Esophagus (tissue), 2 donors: ENCODE results near the gene INTS13. TPM values are rescaled to one million over a fixed set of nuclear protein-coding genes. Genes with fewer than 3 reads are reported as not detected.

Source experiments
- H3K27ac ChIP-seq, 2 donors: one replicate each; pipeline ENCODE4 v1.5.1; 2013; ENCODE audit warnings: low read depth in 2 of 2, mild to moderate bottlenecking in 2 of 2, inconsistent platforms in 1 of 2, low read length in 1 of 2, moderate library complexity in 1 of 2
- H3K27me3 ChIP-seq, 2 donors: one replicate each; pipeline ENCODE4 v1.6.1; 2013; ENCODE audit warnings: low read length in 2 of 2, control low read depth in 1 of 2, mild to moderate bottlenecking in 1 of 2; ENCODE audit not compliant: insufficient read depth in 2 of 2, control insufficient read depth in 1 of 2
- H3K36me3 ChIP-seq, 2 donors: one replicate each; pipeline ENCODE4 v1.6.1; 2013; ENCODE audit warnings: low read length in 1 of 2; ENCODE audit not compliant: control insufficient read depth in 2 of 2, insufficient read depth in 2 of 2
- H3K4me1 ChIP-seq, 2 donors: one replicate each; pipeline ENCODE4 v1.6.1; 2013; ENCODE audit warnings: low read length in 1 of 2; ENCODE audit not compliant: control insufficient read depth in 2 of 2, insufficient read depth in 2 of 2
- H3K4me3 ChIP-seq, 2 donors: one replicate each; pipeline ENCODE4 v1.5.1; 2013; ENCODE audit warnings: low read length in 2 of 2, mild to moderate bottlenecking in 2 of 2, low read depth in 1 of 2, moderate library complexity in 1 of 2
- H3K9me3 ChIP-seq, 2 donors: one replicate each; pipeline ENCODE4 v1.6.1; 2013; ENCODE audit warnings: mild to moderate bottlenecking in 2 of 2, low read depth in 1 of 2, low read length in 1 of 2, moderate library complexity in 1 of 2; ENCODE audit not compliant: control insufficient read depth in 2 of 2, insufficient read depth in 1 of 2
- WGBS, 2 donors: extraction: QIAGEN DNeasy Blood & Tissue Kit; methylation state at CpG; one replicate each; pipeline ENCODE4 v1.1.7; 2013; 5-methylcytosine and 5-hydroxymethylcytosine counted together
- polyA plus RNA-seq, 2 donors: library from polyadenylated mRNA; stranded (reverse); fragments of 200-250 nt; gene quantifications; one replicate each; pipeline ENCODE4 v1.2.3, GENCODE V29; 2013
- donor health status: healthy with polysubstance abuse.
- donor health status: Bipolar disorder and iron deficiency.

Gene INTS13
- polyA plus RNA-seq, 2 donors, result 17.0 to 33.0 TPM

DNA sequence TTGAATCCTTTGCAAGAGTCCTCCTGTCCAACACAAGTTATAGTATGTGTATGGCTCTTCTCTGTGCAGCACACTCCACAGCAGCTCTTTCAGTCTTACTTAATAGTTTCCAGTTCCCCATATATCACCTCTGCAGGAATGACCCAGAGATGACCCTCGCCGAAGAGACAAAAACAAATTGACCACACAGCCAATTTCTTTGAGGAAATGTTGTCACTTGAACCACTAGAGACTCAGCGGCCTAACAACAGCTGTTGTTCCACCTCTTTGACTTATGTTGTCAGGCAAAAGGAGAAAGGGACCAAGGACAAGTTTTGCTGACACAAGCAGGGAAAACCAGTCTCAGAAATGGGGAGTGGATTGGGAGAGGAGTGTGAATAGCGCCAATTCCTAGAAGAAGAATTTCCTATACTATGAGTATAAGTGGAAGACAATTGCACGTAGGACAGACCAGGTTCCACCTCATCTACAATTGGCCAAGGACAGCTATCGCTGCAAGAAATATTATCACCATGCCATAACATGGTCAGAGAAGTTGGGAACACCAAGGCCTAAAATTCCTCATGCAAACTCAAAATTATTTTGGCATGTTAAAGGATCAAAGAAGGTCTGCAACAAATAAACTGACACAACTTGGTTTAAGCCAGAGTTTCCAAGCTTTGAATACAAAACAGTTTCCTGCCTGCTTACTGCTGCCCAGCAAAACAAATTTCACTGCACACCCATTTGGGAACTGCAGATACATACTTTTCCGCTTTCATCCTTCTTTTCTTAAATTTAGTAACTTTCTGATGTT is 63.1 kb downstream of the INTS13 start:
- no peaks in the 10 kb centered on the region for H3K9me3 ChIP-seq
- H3K27me3 ChIP-seq, result no peaks in the 10 kb centered on the region
- 79 to 82% methylated on average over 7 of the region's 7 CpGs for WGBS, 2 donors
- H3K27ac ChIP-seq, result no peak overlapping the region
- no peak overlapping the region for H3K4me3 ChIP-seq
- H3K4me1 ChIP-seq, result peaks cover 0 to 4% of the 10 kb centered on the region in 2 donors
- no peaks in the 10 kb centered on the region for H3K36me3 ChIP-seq

DNA sequence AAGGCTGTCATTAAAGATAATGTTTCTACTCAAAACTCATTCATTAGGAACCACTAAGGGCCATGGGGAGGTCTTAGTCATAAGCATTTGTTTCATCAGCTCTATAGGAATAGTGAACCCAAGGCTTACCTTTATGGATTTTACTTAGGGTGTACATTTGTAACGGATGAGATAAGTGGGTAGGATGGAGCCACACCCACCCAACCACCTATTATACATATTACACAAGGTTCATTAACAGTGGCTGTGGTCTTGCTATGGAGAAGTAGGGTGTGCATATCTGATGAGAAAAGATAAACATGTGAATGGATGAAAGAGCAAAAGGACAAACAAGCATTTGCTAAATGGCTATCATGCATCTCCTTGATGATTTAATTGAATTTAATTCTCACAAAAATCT is 65.2 kb downstream of the INTS13 start:
- Histone ChIP-seq H3K27ac (no peak overlapping the region), H3K9me3 (no peaks in the 10 kb centered on the region), H3K27me3 (no peaks in the 10 kb centered on the region), H3K4me3 (no peak overlapping the region), H3K4me1 (peaks cover 0 to 5% of the 10 kb centered on the region in 2 donors), H3K36me3 (no peaks in the 10 kb centered on the region)
- WGBS, 2 donors, result 65 to 71% methylated on average over 1 of the region's 1 CpG

DNA sequence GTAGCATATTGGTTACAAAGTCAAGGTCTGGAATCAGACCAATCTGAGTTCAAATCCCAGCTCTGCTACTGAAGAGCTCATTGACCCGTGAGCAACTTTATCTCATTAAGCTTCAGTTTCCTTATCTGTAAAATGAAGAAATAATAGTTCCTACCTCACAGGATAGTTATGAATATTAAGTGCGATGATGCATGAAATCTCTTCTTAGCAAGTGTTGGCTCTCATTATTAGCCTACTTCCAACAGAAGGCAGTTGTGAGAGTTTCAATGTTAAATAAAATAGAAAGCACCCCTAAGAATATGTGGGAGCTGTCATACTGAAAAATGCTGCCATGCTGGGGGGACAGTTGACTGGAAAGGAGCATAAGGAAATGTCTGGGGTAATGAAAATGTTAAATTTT is 65.8 kb downstream of the INTS13 start:
- no peaks in the 10 kb centered on the region for H3K9me3 ChIP-seq
- H3K27ac ChIP-seq, result no peak overlapping the region
- 65% methylated on average over 2 of the region's 2 CpGs for WGBS, 2 donors
- peaks cover 0 to 5% of the 10 kb centered on the region in 2 donors for H3K4me1 ChIP-seq
- H3K27me3 ChIP-seq, result no peaks in the 10 kb centered on the region
- H3K4me3 ChIP-seq, result no peak overlapping the region
- no peaks in the 10 kb centered on the region for H3K36me3 ChIP-seq

DNA sequence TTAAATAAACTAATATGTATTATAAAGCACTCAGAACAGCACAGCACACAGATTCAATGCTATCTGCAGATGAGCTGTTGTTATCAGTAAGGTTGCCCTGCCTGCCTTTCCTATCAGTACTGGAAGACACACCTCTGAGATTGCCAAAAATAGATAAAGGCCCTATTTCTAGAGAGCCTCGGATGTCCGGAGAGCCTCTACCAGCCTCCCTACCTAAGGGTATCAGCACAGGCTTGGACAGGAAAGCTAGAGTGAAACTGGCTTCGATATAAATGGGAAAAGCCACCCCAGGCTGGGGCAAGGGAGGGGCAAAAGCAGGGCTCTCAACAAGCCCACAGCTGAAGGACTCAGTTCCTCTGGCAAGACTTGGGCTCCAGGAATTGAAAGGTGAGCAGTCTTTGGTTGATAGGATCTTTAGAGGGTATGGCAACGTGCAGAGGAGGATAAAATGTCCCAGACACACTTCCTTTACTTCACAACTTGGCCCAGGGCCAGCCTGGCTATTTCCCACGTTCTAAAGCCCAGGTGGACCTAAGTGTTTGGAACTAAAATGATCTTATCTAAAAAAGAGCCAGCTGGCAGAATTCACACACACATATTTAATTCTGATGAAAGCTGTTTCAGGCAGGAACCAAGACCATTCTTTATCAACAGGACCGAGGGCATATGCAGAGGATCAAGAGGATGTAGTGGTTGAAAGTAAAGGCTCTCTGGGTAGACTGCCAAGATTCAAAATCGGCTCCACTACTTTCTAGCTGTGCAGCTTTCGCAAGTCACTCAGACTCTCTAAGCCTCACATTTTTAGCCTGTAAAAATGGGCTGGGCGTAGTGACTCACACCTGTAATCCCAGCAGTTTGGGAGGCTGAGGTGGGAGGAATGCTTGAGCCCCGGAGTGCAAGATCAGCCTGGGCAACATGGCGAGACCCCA is 67.0 kb downstream of the INTS13 start:
- 25% methylated on average over 11 of the region's 11 CpGs for WGBS, 2 donors
- no peaks in the 10 kb centered on the region for H3K27me3 ChIP-seq
- no peaks in the 10 kb centered on the region for H3K9me3 ChIP-seq
- peaks cover 0 to 5% of the 10 kb centered on the region in 2 donors for H3K4me1 ChIP-seq
- H3K4me3 ChIP-seq, result no peak overlapping the region
- peak overlapping the region; percentile 69 to 77 for H3K27ac ChIP-seq
- no peaks in the 10 kb centered on the region for H3K36me3 ChIP-seq

DNA sequence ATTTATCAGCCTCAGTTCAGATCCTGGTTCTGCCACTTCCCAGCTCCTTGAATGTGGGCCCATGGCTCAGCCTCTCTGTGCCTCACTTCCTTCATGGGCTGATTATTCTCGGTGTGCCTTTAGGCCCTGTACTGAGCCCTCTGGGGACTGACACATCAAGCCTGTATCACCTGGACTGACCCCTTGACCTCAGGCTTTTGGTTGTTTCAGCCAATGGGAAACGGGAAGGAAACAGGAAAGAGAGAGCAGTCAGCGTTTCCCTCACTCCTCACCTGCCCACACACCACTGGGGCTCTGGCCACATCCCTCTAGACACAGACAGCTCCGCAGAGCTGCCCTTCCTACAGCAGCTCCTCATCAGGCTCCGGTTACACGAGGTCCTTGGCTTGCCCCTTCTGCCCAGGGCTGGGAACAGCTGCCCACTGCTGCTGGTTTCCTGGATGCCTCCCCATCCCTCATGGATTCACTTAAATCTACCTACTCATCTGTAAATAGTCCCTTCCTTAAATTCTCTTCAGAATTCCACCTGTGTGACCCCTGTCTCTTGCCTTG is 67.8 kb downstream of the INTS13 start:
- Histone ChIP-seq H3K36me3 (no peaks in the 10 kb centered on the region), H3K4me1 (peaks cover 0 to 5% of the 10 kb centered on the region in 2 donors), H3K27me3 (no peaks in the 10 kb centered on the region), H3K27ac (peak overlapping the region; percentile 33 to 69), H3K9me3 (no peaks in the 10 kb centered on the region), H3K4me3 (no peak overlapping the region)
- WGBS, 2 donors, result 63 to 73% methylated on average over 6 of the region's 6 CpGs

DNA sequence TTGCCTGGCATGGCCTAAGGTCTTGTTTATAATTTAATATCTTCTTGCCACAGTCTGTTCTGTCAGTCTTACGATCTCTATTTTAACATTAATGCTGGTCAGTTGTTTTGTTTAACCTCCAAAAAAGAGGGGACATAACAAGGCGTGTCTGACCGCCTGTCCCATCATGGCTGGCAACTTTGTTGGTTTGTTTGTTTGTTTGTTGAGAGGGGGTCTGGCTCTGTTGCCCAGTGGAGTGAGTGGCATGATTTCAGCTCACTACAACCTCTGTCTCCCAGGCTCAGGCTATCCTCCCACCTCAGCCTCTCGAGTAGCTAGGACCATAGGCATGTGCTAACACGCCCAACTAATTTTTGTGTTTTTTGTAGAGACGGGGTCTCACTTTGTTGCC is 68.7 kb downstream of the INTS13 start:
- Histone ChIP-seq H3K27ac (no peak overlapping the region), H3K4me3 (no peak overlapping the region), H3K9me3 (no peaks in the 10 kb centered on the region), H3K27me3 (no peaks in the 10 kb centered on the region), H3K36me3 (no peaks in the 10 kb centered on the region), H3K4me1 (peaks cover 0 to 5% of the 10 kb centered on the region in 2 donors)
- 92 to 94% methylated on average over 6 of the region's 6 CpGs for WGBS, 2 donors

DNA sequence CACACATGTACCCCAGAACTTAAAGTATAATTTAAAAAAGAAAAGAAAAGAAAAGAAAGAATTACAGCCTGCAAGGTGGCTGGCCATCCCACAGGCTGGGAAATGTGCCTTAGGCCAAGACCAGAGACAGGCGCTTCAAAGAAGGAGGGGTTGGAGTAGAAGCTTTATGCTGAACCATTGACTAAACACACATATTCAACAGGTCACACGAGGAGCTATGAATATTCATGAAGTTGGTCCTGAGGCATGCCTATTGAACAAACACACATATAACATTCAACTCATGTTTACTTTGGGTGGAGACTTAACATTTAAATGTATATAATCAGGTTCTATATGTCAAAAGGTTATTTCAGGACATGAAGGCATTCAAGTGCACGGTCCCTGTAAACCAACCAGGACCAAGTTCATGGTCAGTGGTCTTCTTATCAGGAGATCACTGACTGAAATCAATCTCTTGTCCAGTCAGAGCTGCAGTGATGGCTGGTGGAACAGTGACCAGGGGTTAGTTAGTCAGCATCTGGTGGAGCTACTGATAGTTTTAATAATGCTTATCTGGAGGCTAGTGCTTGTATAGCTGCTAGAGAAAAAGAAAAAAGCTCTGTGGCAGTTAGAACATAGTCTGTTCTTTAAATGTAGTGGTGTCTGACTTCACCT is 69.2 kb downstream of the INTS13 start:
- Histone ChIP-seq H3K4me1 (peaks cover 0 to 5% of the 10 kb centered on the region in 2 donors), H3K4me3 (no peak overlapping the region), H3K27ac (no peak overlapping the region), H3K36me3 (no peaks in the 10 kb centered on the region), H3K9me3 (no peaks in the 10 kb centered on the region), H3K27me3 (no peaks in the 10 kb centered on the region)
- WGBS, 2 donors, result 78 to 86% methylated on average over 3 of the region's 3 CpGs

DNA sequence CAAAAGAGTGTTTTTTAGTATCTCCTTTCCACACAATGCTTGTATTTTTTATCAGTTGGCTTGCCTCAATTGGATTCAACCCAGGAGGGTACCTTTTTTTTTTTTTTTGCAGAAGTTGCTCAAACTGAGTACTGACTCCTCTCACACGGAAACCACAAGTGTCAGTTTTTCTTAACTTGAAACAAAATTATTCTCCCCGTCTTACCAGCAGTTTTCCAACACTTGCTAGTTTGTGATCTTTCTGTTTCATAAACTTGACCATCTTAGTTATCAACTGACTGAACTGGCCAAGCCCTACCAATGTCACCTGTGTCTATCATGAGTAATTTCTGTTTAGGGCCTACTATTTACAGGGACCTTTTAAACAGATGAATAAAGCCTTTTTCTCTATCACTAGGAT is 70.7 kb downstream of the INTS13 start:
- Histone ChIP-seq H3K4me3 (no peak overlapping the region), H3K9me3 (no peaks in the 10 kb centered on the region), H3K27ac (no peak overlapping the region), H3K4me1 (peaks cover 0 to 5% of the 10 kb centered on the region in 2 donors), H3K36me3 (no peaks in the 10 kb centered on the region), H3K27me3 (no peaks in the 10 kb centered on the region)
- 71 to 76% methylated on average over 2 of the region's 2 CpGs for WGBS, 2 donors

DNA sequence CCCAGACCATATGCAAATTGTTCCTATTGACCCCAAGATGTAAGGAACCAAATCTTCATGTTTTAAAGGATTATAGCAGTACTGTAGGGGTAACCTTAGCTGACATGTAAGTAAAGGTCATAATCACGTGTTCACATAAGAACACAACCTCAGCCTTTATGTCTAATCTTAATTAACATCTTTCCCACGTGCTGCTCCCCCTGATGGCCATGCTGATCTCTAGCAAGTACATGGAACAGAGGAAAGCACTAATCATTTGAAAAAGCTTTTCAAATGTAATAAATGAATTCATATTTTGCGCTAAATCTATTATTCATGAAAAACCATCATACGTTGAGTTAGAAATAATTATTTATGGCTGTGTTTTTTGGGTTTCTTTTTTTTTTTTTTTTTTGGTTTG is 74.3 kb downstream of the INTS13 start:
- H3K27ac ChIP-seq, result no peak overlapping the region
- no peaks in the 10 kb centered on the region for H3K4me1 ChIP-seq
- no peaks in the 10 kb centered on the region for H3K27me3 ChIP-seq
- no peak overlapping the region for H3K4me3 ChIP-seq
- H3K9me3 ChIP-seq, result no peaks in the 10 kb centered on the region
- 66 to 67% methylated on average over 4 of the region's 4 CpGs for WGBS, 2 donors
- no peaks in the 10 kb centered on the region for H3K36me3 ChIP-seq
